ENCODE data around the gene RAB39A.
"Not testable (repeated sequence)": the region's sequence is repeated elsewhere in the genome, so short reads cannot be mapped to it uniquely, and the experiment has no call there.

RAB39A gene, protein sequence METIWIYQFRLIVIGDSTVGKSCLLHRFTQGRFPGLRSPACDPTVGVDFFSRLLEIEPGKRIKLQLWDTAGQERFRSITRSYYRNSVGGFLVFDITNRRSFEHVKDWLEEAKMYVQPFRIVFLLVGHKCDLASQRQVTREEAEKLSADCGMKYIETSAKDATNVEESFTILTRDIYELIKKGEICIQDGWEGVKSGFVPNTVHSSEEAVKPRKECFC

DNA sequence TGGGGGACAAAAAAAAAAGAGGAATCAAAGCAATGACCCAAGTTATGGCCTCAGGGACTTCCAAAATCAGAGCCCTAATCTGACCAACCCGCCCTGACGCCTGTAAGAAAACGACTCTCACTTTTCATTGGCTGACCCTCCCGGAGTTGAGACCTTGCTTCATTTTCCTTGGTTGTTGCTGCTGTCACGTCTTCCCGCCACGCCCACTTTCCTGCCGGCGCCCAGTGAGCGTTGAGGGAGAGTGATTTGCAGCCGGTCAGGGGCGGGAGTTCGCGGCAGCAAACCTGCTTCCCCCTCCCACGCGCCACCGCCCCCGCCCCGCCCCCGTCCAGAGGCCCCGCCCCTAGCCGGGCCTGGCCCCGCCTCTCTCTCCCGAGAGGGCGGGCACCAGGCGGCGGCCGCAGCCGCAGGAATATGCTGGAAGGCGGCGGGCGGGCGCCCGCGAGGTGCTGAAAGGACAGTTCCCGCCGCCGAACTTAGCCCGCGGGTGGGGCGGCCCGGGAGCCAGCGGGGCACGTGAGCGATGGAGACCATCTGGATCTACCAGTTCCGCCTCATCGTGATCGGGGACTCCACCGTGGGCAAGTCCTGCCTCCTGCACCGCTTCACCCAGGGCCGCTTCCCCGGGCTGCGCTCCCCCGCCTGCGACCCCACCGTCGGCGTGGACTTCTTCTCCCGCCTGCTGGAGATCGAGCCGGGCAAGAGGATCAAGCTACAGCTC is at the start of gene RAB39A:
RAB39A (plus strand) TSS at position 403 of the 721 bp plus-strand sequence; CDS start at position 524, 121 bp downstream.
- peak; percentile 77 for DNase-seq

GRCh38 chr11:107881471-107881870 is 46.8 kb upstream of the RAB39A start:
- not testable (repeated sequence) for DNase-seq

DNA sequence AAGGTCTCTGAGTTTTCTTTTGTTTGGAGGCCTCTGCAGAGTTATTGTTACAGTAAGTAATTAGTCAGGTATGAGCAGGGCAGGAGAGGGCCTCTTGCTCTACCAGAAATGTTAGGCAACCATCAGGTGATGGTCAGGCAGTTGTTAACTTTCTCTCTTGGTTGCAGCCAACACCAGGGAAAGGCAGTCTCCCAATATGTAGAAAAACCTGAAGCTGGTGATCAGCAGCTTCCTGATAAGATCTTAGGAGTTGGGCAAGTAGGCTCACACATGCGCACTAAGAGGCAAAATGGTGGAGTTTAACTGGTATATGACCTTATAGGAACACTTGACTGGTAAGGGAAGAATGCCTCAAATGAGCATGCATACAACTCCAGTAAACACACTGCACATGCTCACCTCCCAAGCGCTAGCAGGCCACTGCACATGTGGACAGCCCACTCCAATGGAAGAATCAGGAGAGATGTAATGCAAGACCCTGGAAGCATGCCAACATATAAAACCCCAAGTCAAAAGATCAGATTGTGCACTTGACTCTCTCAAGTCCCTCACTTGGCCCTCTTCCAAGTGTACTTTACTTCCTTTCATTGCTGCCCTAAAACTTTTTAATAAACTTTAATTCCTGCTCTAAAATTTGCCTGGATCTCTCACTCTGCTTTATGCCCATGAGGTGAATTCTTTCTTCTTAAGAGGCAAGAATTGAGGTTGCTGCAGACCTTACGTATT is 46.0 kb upstream of the RAB39A start:
- no peak for DNase-seq

DNA sequence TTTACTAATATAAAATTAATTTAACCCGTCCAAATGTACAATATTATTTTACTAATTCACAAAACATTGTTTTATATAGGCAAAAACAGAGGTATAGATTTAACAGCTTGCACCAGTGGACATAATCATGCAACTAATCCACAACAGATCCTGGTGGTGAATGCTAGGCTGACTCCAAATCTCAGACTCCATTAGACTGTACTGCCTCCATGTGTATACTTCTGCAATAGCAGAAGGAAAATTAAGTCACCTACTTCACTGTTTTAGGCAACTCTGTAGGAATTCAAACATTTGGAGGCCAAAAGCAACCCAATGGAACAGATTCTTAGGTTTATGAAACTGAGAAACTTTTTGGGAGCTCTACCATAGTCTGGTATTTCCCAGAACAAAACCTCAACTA is 30.0 kb upstream of the RAB39A start:
- DNase-seq: no peak

DNA sequence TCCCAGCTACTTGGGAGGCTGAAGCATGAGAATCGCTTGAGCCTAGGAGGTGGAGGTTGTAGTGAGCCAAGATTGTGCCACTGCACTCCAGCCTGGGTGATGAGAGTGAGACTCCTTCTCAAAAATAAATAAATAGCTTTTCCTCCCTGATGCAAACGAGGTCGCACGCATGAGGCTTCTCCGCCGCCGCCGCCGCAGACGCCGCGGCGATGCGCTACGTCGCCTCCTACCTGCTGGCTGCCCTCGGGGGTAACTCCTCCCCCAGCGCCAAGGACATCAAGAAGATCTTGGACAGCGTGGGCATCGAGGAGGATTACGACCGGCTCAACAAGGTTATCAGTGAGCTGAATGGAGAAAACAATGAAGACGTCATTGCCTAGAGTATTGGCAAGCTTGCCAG is 20.0 kb upstream of the RAB39A start:
- no peak for DNase-seq

DNA sequence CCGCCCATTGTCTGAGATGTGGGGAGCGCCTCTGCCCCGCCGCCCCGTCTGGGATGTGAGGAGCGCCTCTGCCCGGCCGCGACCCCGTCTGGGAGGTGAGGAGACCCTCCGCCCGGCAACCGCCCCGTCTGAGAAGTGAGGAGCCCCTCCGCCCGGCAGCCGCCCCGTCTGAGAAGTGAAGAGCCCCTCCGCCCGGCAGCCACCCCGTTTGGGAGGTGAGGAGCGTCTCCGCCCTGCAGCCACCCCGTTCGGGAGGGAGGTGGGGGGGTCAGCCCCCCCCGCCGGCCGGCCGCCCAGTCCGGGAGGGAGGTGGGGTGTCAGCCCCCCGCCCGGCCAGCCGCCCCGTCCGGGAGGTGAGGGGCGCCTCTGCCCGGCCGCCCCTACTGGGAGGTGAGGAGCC is 15.8 kb upstream of the RAB39A start:
- DNase-seq: not testable (repeated sequence)

- no peak for DNase-seq
Measured at GRCh38 chr11:107915229-107915628, 13.0 kb upstream of the RAB39A start.

DNA sequence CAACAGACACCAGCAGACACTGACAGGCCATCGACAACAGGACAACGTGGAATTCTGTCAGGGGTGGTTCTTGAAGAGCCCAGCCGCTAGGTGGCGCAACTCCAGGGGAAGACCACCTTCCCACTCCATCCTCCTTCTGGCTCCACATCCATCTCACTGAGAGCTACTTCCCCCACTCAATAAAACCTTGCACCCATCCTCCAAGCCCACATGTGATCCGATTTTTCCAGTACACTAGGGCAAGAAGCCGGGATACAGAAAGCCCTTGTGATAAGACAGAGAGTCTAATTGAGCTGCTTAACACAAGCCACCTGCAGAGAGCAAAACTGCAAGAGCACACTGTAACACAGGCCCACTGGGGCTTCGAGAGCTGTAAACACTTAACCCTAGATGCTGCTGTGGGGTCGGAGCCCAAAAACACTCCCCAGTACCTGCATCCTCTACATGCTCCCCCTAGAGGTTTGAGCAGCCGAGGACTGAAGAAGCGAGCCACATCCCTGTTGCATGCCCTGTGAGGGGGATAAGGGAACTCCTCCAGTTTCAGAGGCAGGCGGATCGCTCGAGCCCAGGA is 11.5 kb upstream of the RAB39A start:
- peak; percentile 63 for DNase-seq

- DNase-seq: no peak
Measured at GRCh38 chr11:107921997-107922396, 6.3 kb upstream of the RAB39A start.

GRCh38 chr11:107923519-107923918 is 4.7 kb upstream of the RAB39A start:
- DNase-seq: not testable (repeated sequence)

DNA sequence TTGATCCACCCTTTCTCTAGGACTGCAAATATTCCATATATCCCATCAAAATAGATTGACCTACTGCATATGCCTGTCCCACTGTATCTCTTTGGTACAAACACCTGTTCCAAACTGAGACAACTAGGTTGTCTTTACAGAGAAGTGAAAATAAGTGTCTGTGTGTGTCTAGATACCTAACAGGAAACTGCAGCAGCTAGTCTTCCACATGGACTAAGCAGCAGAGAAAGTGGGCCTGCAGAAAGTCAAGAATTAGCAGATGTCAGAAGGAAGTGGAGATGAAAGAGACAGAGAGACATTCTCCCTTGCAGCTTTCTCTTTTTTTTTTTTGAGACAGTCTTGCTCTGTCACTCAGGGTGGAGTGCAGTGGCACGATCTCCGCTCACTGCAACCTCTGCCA is 3.9 kb upstream of the RAB39A start:
- no peak for DNase-seq

DNA sequence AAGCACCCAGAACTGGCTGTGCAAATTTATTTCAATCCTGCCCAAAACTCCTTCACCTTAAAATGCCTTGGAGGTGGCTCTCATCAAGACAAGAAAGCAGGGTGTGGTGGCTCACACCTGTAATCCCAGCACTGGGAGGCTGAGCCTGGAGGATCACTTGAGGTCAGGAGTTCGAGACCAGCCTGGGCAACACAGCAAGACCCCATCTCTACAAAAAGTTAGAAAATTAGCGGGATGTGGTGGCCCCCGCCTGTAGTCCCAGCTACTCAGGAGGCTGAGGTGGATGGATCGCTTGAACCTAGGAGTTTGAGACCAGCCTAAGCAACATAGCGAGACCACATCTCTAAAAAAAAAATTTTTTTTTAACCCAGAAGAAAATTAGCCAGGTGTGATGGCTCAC is 689 bp upstream of the RAB39A start:
- no peak for DNase-seq

DNA sequence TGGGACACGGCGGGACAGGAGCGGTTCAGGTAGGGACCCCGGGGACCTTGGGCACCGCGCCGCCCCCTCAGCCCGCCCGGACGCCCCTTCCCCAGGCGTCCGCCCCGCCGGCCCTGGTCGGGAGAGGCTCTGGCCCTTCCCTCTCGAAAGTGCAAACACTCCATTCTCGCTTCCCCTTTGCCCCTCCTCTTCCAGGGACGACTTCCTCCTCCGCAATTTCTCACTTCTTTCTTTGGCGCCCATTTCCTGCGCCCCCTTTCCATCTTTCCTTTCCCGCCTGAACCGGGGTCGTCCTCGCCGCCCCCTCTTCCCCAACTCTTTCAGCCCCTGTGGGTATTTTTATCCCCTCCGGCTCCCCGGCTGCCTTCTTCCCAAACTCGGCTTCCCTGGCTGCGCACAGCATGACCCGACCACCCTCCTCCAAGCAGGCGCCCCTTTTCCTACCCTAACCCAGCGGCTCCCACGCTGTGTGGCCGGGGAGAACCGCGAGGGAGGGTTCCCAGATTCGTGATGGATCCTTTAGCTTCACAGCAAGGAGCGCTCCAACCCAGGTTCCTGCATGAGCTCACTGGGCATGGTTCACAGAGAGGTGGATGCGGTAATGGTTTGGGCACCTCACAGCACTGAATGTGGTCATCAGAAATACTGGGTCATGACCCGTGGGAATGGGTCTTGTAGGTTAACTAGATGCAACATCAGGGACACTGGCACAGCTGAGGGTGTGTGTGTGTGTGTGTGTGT is 689 bp downstream of the RAB39A start:
- DNase-seq: no peak

GRCh38 chr11:107929611-107930200 is 1.5 kb downstream of the RAB39A start:
- DNase-seq: no peak

DNA sequence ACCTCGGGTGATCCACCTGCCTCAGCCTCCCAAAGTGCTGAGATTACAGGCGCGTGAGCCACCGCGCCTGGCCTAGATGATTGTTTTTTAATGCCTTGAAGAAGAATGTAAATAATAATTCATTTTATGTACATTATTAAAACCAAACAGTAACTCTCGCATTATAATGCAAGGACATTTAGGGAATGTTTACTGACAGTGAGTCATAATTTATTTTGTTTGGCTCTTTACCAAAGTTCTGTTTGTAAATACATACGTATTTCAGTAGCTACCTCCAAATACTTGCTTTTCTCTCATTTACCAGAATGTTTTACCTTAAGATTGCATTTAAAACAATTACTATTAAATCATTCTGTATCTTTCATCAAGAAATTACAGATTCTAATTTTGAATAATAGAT is 3.0 kb downstream of the RAB39A start:
- no peak for DNase-seq

- DNase-seq: no peak
Measured at GRCh38 chr11:107947904-107948303, 19.7 kb downstream of the RAB39A start.

DNA sequence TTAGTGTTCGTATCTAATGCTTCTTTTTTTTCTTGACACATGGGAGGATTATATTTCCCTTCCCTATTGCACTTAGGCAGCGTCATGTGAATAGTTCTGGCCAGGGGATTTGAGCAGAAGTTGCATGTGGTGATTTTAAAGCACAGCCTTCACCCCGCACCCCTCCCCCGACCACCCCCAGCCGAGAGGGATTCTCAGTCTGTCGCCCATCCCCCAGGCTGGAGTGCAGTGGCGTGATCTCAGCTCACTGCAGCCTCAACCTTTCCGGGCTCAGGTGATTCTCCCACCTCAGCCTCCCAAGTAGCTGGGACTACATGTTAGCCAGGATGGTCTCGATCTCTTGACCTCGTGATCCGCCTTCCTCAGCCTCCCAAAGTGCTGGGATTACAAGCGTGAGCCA is 20.1 kb downstream of the RAB39A start:
- DNase-seq: not testable (repeated sequence)

DNA sequence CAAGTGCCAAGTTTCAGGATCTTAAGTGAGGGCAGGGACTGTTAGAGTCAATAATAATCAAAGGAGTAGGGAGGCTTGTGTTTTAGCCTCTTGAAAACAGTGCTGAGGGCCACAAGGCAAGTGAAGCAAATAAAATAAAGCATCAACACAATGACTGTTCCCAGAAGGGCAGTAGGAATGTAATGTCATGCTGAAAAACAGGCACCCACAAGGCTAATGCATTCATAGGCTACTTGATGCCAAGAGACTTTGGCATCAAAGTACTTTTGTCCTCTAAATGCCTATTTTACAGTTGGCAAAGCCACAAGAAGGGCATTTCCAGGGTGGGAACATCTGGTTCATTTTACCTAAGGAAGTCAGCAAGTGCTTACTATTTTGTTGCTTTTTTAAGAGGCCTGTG is 22.9 kb downstream of the RAB39A start:
- DNase-seq: no peak

DNA sequence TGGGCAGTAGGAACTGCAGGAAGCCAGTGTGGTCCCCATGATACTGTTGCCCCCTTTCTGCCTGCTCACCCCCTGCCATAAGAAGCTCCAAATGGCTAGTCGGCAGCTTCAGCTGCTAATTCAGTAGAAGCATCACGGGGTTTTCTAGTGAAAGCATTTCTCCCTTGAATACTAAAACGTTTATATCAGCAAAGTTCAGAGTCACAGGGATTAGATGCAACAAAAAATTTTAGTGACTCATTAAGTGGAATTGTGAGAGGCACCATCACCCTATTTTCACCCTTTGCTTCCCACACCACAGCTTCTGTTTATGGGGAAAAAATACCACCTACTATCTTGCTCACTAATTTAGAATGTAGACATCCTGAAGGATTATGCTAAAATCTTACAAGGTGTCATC is 25.2 kb downstream of the RAB39A start:
- DNase-seq: no peak

- no peak for DNase-seq
Measured at GRCh38 chr11:107956543-107956942, 28.3 kb downstream of the RAB39A start.

DNA sequence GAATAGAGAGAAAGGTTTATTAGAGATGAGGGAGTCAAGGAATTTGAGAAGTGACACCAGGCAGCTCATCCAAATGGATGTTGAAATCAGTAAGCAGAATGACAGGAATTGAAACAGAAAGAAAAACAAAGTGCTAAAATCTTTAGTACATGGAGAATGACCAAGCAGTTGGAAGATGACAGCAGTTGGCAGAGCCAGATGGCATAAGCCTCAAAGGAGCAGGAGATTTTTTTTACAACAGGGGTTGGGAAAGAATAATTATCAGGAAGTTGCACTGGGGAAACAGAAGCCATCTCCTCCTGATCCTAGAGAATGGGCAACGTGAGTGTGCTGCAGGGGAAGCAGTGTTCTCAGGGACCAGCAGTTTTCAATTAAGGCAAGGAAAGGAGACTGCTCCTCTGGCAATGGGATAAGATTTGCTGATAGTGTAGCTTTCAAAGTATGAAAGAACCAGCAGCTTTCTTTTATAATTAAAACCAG is 28.9 kb downstream of the RAB39A start:
- no peak for DNase-seq

DNA sequence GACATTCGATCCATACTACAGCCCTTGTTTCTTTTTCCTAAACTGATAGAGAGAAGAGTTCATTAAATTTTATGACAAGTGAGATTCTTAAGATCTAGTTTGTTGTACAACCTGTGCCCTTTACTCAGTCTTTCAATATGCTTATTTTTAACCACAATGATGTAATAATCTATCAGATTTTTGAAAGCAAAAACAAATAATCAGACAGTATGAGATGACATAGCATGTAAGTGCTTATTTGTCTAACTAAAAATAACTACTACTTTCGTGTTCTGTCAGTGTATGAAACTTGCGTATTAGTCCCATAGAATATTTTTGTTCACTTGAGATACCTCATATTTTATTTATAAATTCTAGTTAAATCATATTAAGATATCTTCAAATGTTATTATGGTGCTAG is 33.2 kb downstream of the RAB39A start:
- DNase-seq: no peak

Data from activated CD8-positive, alpha-beta memory T cell treated with anti-CD3 and anti-CD28 coated beads for 24 hours (primary cell).